Peyer's patch (tissue), 4 donors: Measurements from ENCODE around the gene IL1RAPL1.

ENCODE experiments used
- CTCF ChIP-seq, 6 experiments: fragments of 450-650 bp in 4 of 6; fragments of 200-600 bp in 2 of 6; sonication (generic) in 1 of 6; IDR thresholded peaks; one replicate each; pipeline ENCODE4 v1.5.1; 2017 to 2019; ENCODE audit warnings: antibody characterized with exemption in 6 of 6, mild to moderate bottlenecking in 3 of 6, moderate library complexity in 1 of 6
- POLR2A ChIP-seq, 2 donors: fragments of 450-650 bp; IDR thresholded peaks; one replicate each; pipeline ENCODE4 v1.5.1; 2017; ENCODE audit warnings: antibody characterized with exemption in 2 of 2, mild to moderate bottlenecking in 2 of 2, moderate library complexity in 2 of 2

GRCh38 chrX:29242856-29243255, 655.6 kb downstream of the IL1RAPL1 start:
- TF ChIP-seq CTCF (IDR thresholded peaks at IDR 0.05) (no peak), POLR2A (IDR thresholded peaks at IDR 0.05) (no peak)
